Transverse colon (tissue), 4 donors: ENCODE results near the gene HOXA6.

Experiments
- EP300 ChIP-seq: sonication (generic); formaldehyde crosslinking; IDR thresholded peaks from one replicate; pipeline ENCODE4 v1.6.1; 2017; ENCODE audit warnings: antibody characterized with exemption, low read depth
- POLR2A ChIP-seq: fragments of 450-650 bp; IDR thresholded peaks from one replicate; pipeline ENCODE4 v1.6.1; 2016; ENCODE audit warnings: antibody characterized with exemption, mild to moderate bottlenecking, moderate library complexity
- POLR2AphosphoS5 ChIP-seq, 3 donors: sonication (generic); formaldehyde crosslinking; IDR thresholded peaks; one replicate each; pipeline ENCODE4 v1.6.1; 2016; ENCODE audit warnings: antibody characterized with exemption in 3 of 3
- TF ChIP-seq, protein P1 (sequence below), 5 experiments: fragments of 200-600 bp in 3 of 5; fragments of 450-650 bp in 2 of 5; sonication (generic) in 3 of 5; IDR thresholded peaks; 1 replicate in 2 of 5; 2 replicates in 3 of 5; pipeline ENCODE4 v1.5.1; 2016 to 2017; ENCODE audit warnings: antibody characterized with exemption in 5 of 5, inconsistent platforms in 3 of 5, mild to moderate bottlenecking in 2 of 5, moderate library complexity in 1 of 5

GRCh38 chr7:27183682-27184336, 36.2 kb upstream of the HOXA6 start:
- TF ChIP-seq, protein P1, sequence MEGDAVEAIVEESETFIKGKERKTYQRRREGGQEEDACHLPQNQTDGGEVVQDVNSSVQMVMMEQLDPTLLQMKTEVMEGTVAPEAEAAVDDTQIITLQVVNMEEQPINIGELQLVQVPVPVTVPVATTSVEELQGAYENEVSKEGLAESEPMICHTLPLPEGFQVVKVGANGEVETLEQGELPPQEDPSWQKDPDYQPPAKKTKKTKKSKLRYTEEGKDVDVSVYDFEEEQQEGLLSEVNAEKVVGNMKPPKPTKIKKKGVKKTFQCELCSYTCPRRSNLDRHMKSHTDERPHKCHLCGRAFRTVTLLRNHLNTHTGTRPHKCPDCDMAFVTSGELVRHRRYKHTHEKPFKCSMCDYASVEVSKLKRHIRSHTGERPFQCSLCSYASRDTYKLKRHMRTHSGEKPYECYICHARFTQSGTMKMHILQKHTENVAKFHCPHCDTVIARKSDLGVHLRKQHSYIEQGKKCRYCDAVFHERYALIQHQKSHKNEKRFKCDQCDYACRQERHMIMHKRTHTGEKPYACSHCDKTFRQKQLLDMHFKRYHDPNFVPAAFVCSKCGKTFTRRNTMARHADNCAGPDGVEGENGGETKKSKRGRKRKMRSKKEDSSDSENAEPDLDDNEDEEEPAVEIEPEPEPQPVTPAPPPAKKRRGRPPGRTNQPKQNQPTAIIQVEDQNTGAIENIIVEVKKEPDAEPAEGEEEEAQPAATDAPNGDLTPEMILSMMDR (IDR thresholded peaks at IDR 0.05): no peak
- TF ChIP-seq POLR2A: no peak
- TF ChIP-seq POLR2AphosphoS5 (IDR thresholded peaks at IDR 0.05): no peak
- no peak for TF ChIP-seq EP300
